ENCODE measurements around the gene NADK2.
"Not testable (repeated sequence)": the region's sequence is repeated elsewhere in the genome, so short reads cannot be mapped to it uniquely, and the experiment has no call there.

The NADK2 gene

DNA sequence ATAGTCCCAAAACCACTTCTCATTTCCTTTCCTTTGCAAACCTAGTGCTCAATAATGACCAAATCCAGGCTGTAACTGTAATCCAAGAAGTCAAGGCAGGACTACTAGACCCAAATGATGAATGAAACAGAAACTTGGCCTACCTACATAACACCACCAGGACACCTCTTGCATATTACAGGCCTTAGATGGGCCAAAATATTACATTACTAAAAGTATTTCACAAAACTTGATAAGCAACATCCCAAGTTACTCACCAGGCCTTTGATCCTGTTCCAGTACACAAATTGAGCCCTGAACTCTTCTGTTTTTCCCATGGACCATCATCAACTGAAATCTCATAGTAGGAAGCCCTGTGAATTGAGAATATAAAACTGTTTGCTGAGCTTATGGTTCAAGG lies 34.8 kb downstream of the NADK2 start:
- no peak for DNase-seq (ENCODE audit: low spot score)

- no peak for DNase-seq (ENCODE audit: low spot score)
These were observed 36.4 kb downstream of the NADK2 start for GRCh38 chr5:36205329-36205728.

GRCh38 chr5:36202521-36202961 lies 39.2 kb downstream of the NADK2 start:
- DNase-seq (ENCODE audit: low spot score): no peak

GRCh38 chr5:36200513-36200912 lies 41.2 kb downstream of the NADK2 start:
- DNase-seq (ENCODE audit: low spot score): no peak

DNA sequence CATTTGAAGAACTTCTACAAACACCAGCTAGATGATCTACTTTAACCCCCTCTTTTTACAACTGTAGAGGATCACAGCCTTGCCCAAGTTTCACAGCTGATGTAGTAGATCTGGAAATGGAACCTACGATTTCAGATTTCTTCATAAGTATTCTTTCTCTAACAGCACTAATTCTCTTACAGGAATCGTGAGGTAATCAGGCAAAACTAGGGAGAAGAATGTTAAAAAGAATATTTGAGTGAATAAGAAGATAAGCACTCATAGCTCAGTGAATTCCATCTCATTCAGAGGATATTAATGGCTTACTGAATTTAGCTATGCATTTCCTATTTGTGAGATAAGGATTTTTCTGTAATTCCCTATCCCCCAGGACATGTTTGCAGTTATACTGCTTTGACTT lies 42.1 kb downstream of the NADK2 start:
- DNase-seq (ENCODE audit: low spot score): no peak

DNA sequence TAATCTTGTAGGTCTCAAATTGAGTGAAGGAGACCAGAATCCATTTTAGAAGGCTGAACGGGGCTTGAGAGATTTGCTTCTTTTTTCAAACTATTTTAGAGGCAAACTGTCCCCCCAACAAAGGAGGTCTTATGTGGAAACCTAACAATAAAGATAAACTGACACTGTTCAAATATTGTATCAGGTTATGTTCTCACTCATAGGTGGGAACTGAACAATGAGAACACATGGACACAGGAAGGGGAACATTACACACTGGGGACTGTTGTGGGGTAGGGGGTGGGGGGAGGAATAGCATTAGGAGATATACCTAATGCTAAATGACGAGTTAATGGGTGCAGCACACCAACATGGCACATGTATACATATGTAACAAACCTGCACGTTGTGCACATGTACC lies 42.9 kb downstream of the NADK2 start:
- DNase-seq (ENCODE audit: low spot score): not testable (repeated sequence)

DNA sequence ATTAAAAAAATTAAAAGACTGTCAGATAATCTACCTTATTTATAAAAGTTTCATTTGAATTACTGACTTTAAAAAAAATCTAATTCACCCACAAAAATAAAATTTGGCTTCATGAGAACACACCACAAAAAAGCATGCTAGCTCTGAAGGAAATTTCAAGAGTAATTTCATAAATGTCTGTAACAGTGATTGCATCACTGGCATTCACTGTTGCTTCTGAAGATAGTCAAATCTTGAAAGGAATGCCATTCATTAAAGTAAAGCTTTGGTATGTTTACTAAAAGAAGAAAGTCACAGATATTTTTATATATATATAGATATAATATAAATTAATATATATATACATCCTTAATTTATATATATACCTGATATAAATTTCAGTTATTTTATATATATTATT lies 43.4 kb downstream of the NADK2 start:
- DNase-seq (ENCODE audit: low spot score): no peak

- DNase-seq (ENCODE audit: low spot score): no peak
These were observed 48.0 kb downstream of the NADK2 start for GRCh38 chr5:36193746-36194145.

GRCh38 chr5:36184408-36184807 lies 57.3 kb downstream of the NADK2 start:
- DNase-seq (ENCODE audit: low spot score): not testable (repeated sequence)

DNA sequence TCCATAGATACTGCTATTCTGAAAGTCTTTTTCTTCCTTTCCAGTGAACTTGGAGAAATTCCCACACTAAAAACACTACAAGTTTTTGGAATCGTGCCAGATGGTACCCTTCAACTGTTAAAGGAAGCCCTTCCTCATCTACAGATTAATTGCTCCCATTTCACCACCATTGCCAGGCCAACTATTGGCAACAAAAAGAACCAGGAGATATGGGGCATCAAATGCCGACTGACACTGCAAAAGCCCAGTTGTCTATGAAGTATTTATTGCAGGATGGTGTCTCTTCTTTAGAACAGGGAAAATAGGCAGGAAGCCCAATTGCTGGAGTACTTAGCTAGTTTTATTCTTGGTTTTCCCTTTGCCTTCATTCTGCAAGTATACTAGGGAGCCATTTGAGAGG lies 60.0 kb downstream of the NADK2 start:
- DNase-seq (ENCODE audit: low spot score): no peak

DNA sequence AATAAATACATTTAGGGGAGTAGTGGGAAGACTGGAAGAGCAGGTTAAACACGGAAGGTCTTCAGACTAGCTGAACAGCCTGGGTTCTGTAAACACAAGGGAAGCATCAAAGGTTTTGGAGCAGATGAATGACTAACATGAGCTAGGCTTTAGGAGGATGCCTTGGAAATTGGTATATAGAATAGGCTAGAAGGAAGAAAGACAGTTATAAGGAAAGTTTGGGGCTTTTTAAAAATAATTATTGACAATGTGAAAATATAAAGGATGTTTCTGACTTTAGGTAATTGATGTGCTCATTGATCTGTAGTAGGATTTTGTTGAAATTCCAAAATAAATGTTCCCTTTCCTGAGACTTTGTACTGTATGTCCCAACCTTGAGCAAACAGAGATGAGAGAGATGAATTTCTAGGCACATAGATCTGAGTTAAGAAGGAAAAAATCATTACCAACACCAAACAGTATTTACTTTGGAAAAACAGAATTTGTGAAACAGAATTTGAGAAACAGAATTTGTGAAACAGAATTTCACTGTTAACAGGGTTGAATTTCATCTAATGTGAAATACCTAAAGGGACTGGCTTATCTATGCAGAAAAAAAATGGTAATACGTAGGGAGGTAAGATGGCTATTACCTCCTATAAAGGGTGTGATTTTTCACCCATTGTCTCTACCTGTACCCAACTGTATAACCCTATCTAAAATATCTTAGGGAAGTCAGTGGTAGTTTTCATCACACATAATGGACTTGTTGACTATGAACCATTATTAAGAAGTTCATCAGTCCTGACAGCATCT lies 61.0 kb downstream of the NADK2 start:
- DNase-seq (ENCODE audit: low spot score): no peak

DNA sequence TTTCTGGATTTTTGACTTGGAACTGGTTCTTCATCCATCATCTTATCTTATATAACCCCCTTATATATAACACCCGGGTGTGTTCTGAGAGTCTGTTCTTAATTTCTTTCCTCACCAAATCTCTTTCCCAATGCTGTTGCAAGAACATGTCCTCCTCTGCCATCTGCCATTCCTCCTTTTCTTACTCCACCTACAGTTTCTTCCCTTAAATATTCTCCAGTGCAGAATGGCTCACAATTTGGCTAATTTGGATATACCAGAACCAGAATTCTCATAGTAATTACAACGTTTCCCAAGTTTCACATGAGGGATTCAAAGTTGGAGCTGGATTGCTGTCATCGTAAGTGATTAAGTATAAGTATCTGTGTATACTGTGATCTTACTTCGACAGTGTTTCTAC lies 61.8 kb downstream of the NADK2 start:
- no peak for DNase-seq (ENCODE audit: low spot score)

DNA sequence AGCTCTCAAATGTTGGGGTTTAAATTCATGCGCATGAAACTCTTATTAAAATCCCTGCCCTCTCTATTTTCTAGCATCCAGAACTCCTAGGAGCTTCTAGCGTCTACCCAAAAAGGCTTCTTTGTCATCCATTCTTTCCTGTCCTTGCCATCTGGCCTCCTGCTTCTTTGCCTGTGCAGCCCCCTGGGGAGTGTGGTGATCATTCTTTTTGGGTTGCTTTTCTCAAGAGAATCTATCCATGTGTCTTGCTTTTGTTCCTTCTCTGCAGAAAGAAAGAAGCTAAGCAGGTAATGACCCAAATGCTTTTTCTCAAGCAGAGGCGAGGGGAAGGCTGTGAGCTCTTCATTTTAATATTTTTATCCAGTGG lies 63.2 kb downstream of the NADK2 start:
- DNase-seq (ENCODE audit: low spot score): no peak

GRCh38 chr5:36177715-36178523 lies 63.8 kb downstream of the NADK2 start:
- DNase-seq (ENCODE audit: low spot score): peak; percentile 59

GRCh38 chr5:36177154-36177553 lies 64.6 kb downstream of the NADK2 start:
- DNase-seq (ENCODE audit: low spot score): no peak

DNA sequence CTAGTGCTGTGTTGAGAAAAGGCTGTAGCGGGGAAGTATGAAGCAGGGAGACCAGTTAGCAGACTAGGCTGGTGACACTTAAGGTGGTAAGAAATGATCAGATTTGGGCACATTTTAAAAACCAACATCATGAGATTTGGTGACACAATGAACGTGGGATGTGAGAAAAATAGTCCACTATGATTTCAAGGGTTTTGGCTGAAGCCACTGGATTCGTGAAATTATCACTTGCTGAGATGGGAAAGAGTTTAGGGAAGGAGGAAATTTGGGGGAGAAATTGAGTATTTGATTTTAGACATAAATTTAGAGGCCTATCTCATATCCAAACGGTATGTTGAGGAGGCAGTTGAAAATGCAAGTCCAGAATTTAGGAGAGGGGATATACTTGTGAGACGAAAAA lies 66.7 kb downstream of the NADK2 start:
- DNase-seq (ENCODE audit: low spot score): no peak

- no peak for DNase-seq (ENCODE audit: low spot score)
These were observed 67.6 kb downstream of the NADK2 start for GRCh38 chr5:36174119-36174518.

DNA sequence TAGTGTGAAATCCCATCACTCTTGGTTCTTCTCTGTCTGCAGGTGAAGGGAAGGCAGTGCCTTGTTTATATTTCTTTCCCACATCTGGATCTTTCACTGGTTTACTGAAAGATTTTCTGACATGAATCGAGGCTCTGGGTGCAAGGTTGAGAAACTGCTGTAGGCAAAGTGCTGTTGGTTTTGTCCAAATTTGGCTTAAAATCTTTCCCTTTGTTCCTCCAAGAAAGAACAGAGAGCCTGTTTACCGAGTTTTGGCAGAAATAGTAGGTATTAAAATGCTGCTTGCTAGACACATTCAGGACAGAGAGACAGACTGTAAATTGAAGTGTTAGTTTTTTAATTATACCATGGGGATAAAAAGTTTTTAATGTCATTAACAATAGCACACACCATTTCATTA lies 68.3 kb downstream of the NADK2 start:
- no peak for DNase-seq (ENCODE audit: low spot score)

DNA sequence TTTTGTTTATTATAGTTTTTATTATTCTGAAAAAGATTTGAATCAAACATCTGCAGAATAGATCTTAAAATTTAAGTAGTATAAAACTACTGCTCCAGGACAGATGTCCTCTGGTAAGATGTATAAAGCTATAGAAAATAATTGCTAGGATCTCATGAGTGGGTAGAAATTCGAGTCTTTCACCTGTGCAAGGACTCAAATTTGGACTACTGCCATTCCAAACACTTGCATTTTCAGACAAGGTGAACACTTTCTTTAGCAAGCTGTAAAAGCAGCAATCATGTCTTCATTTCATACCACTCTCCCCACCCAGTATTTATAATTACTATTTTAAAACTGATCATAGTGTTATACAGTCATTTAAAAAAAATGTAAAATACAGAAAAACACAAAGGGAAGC lies 69.1 kb downstream of the NADK2 start:
- no peak for DNase-seq (ENCODE audit: low spot score)

GRCh38 chr5:36170832-36171424 lies 70.8 kb downstream of the NADK2 start:
- DNase-seq (ENCODE audit: low spot score): no peak

- DNase-seq (ENCODE audit: low spot score): no peak
These were observed 73.0 kb downstream of the NADK2 start for GRCh38 chr5:36168737-36169136.

- DNase-seq (ENCODE audit: low spot score): no peak
These were observed 77.3 kb downstream of the NADK2 start for GRCh38 chr5:36164461-36164860.
